ENCODE measurements around the gene CADM1.

CADM1 gene

GRCh38 chr11:115234794-115235193, 269.4 kb downstream of the CADM1 start:
- TF ChIP-seq SIN3A (IDR thresholded peaks at IDR 0.05; ENCODE audit: borderline replicate concordance, insufficient read depth, low read length) (no peak), TAF1 (IDR thresholded peaks at IDR 0.05; ENCODE audit: borderline replicate concordance, insufficient read depth, low read length) (no peak)

GRCh38 chr11:115226556-115226955, 277.7 kb downstream of the CADM1 start:
- TF ChIP-seq POLR2AphosphoS5 (IDR thresholded peaks at IDR 0.05; ENCODE audit: low read depth, low read length) (no peak), FOXP2 (optimal IDR thresholded peaks at IDR 0.05; ENCODE audit: borderline replicate concordance, extremely low read depth, extremely low read length, insufficient read depth) (no peak), TAF1 (IDR thresholded peaks at IDR 0.05; ENCODE audit: borderline replicate concordance, insufficient read depth, low read length) (no peak), SIN3A (IDR thresholded peaks at IDR 0.05; ENCODE audit: borderline replicate concordance, insufficient read depth, low read length) (no peak), REST (IDR thresholded peaks at IDR 0.05; ENCODE audit: insufficient read depth in 1 of 2, low read depth in 2 of 2, low read length in 2 of 2) (no peak)

GRCh38 chr11:115224551-115224950, 279.7 kb downstream of the CADM1 start:
- TF ChIP-seq TAF1 (IDR thresholded peaks at IDR 0.05; ENCODE audit: borderline replicate concordance, insufficient read depth, low read length), result no peak
- no peak for TF ChIP-seq SIN3A (IDR thresholded peaks at IDR 0.05; ENCODE audit: borderline replicate concordance, insufficient read depth, low read length)

- TF ChIP-seq REST (IDR thresholded peaks at IDR 0.05; ENCODE audit: insufficient read depth in 1 of 2, low read depth in 2 of 2, low read length in 2 of 2) (no peak), TAF1 (IDR thresholded peaks at IDR 0.05; ENCODE audit: borderline replicate concordance, insufficient read depth, low read length) (no peak)
Measured at GRCh38 chr11:115222863-115223530, 281.2 kb downstream of the CADM1 start.

GRCh38 chr11:115222218-115222862, 281.9 kb downstream of the CADM1 start:
- TF ChIP-seq SIN3A (IDR thresholded peaks at IDR 0.05; ENCODE audit: borderline replicate concordance, insufficient read depth, low read length), result no peak
- no peak for TF ChIP-seq REST (IDR thresholded peaks at IDR 0.05; ENCODE audit: insufficient read depth in 1 of 2, low read depth in 2 of 2, low read length in 2 of 2)
- TF ChIP-seq TAF1 (IDR thresholded peaks at IDR 0.05; ENCODE audit: borderline replicate concordance, insufficient read depth, low read length), result no peak
- no peak for TF ChIP-seq POLR2AphosphoS5 (IDR thresholded peaks at IDR 0.05; ENCODE audit: low read depth, low read length)
- no peak for TF ChIP-seq FOXP2 (optimal IDR thresholded peaks at IDR 0.05; ENCODE audit: borderline replicate concordance, extremely low read depth, extremely low read length, insufficient read depth)

GRCh38 chr11:115221461-115222069, 282.6 kb downstream of the CADM1 start:
- TF ChIP-seq POLR2AphosphoS5 (IDR thresholded peaks at IDR 0.05; ENCODE audit: low read depth, low read length) (no peak), TAF1 (IDR thresholded peaks at IDR 0.05; ENCODE audit: borderline replicate concordance, insufficient read depth, low read length) (no peak), SIN3A (IDR thresholded peaks at IDR 0.05; ENCODE audit: borderline replicate concordance, insufficient read depth, low read length) (no peak), FOXP2 (optimal IDR thresholded peaks at IDR 0.05; ENCODE audit: borderline replicate concordance, extremely low read depth, extremely low read length, insufficient read depth) (no peak), REST (IDR thresholded peaks at IDR 0.05; ENCODE audit: insufficient read depth in 1 of 2, low read depth in 2 of 2, low read length in 2 of 2) (no peak)

Measured in PFSK-1 (cell line).